K562 (cell line): ENCODE results near the gene CCNQ. TPM values are rescaled to one million over a fixed set of nuclear protein-coding genes. Genes with fewer than 3 reads are reported as not detected.

Experiments used
- ATAC-seq: fragments of 200-7000 bp; cut with Tn5 transposase; 3 replicates; pipeline ENCODE4 v1.9.1; 2020; ENCODE audit warnings: moderate library complexity
- BruUV-seq: library from RNA; stranded (reverse); fragments of 400-500 nt; replicated peaks from 2 replicates; lab custom pipeline; 2021; lab: Mats Ljungman, UMichigan
- CTCF ChIA-PET: fragments of 300-600 bp; formaldehyde crosslinking; extraction: SDS; loops from one replicate; lab custom pipeline; 2021; ENCODE audit warnings: low intra/inter-chr PET ratio; lab: Yijun Ruan, JAX
- POLR2A ChIA-PET: fragments of 300-600, 350-650 bp; sonication (Branson Sonifier 250); formaldehyde crosslinking; extraction: SDS; loops from one replicate; lab custom pipeline; 2021; ENCODE audit warnings: antibody characterized with exemption, inconsistent platforms; lab: Yijun Ruan, JAX
- DNase-seq, 4 experiments: peaks; one replicate each; pipeline versions ENCODE4 v3.0.0 to v3.0.0-alpha.2; 2011 to 2018; ENCODE audit warnings: low spot score in 3 of 4, mixed read lengths in 3 of 4; ENCODE audit errors: extremely low read depth in 1 of 4
- FAIRE-seq: peaks from 2 replicates; lab custom pipeline; 2011; peaks lifted over from hg19 to GRCh38; lab: Jason Lieb, UNC
- H2AFZ ChIP-seq: 2 replicates; pipeline ENCODE4 v1.6.0; 2011; ENCODE audit warnings: low read depth, low read length, control low read depth, inconsistent platforms
- H3K27ac ChIP-seq: fragments of 200-600 bp; 3 replicates; pipeline ENCODE4 v1.8.0; 2011; ENCODE audit warnings: low read depth, mild to moderate bottlenecking, control low read depth, inconsistent platforms, low read length, moderate library complexity, mixed read lengths; ENCODE audit errors: extremely low read depth
- H3K27me3 ChIP-seq, 2 experiments: fragments of 300-600 bp in 1 of 2; 2 replicates in 1 of 2; 3 replicates in 1 of 2; pipeline versions ENCODE4 v1.6.0 to v1.8.0; 2011; ENCODE audit warnings: inconsistent platforms in 2 of 2, low read length in 2 of 2, mild to moderate bottlenecking in 1 of 2, mixed read lengths in 1 of 2, moderate library complexity in 1 of 2; ENCODE audit not compliant: control insufficient read depth in 2 of 2, insufficient read depth in 2 of 2
- H3K36me3 ChIP-seq: fragments of 300-600 bp; 3 replicates; pipeline ENCODE4 v1.8.0; 2011; ENCODE audit warnings: mild to moderate bottlenecking, low read length, inconsistent platforms; ENCODE audit not compliant: control insufficient read depth, insufficient read depth
- H3K4me1 ChIP-seq, 2 experiments: fragments of 200-600 bp in 1 of 2; replicated peaks in 1 of 2; 2 replicates in 1 of 2; 3 replicates in 1 of 2; pipeline versions ENCODE4 v1.5.1 to v1.8.0; 2011; ENCODE audit warnings: inconsistent platforms in 2 of 2, low read length in 2 of 2, mild to moderate bottlenecking in 1 of 2, mixed read lengths in 1 of 2, moderate library complexity in 1 of 2; ENCODE audit not compliant: control insufficient read depth in 2 of 2, insufficient read depth in 2 of 2
- H3K4me2 ChIP-seq: 2 replicates; pipeline ENCODE4 v1.6.1; 2011; ENCODE audit warnings: low read length, control low read depth, inconsistent platforms, mixed read lengths; ENCODE audit not compliant: insufficient read depth
- H3K4me3 ChIP-seq: fragments of 200-600 bp; sonication (generic), shearing (Covaris generic); 2 replicates; pipeline ENCODE4 v1.5.1; 2016; ENCODE audit warnings: control low read depth, inconsistent platforms
- H3K79me2 ChIP-seq: fragments of 200-600 bp; 3 replicates; pipeline ENCODE4 v1.8.0; 2011; ENCODE audit warnings: low read length, inconsistent platforms; ENCODE audit not compliant: control insufficient read depth, insufficient read depth
- H3K9ac ChIP-seq, 2 experiments: 2 replicates each; pipeline versions ENCODE4 v1.6.0 to v1.6.1; 2011; ENCODE audit warnings: low read depth in 2 of 2, low read length in 2 of 2, control low read depth in 1 of 2, inconsistent platforms in 1 of 2, mild to moderate bottlenecking in 1 of 2, mixed read lengths in 1 of 2; ENCODE audit not compliant: insufficient read depth in 1 of 2
- H3K9me1 ChIP-seq: one replicate; pipeline ENCODE4 v1.6.0; 2011; ENCODE audit warnings: inconsistent platforms, mild to moderate bottlenecking, low read length, moderate library complexity; ENCODE audit not compliant: control insufficient read depth, insufficient read depth
- H3K9me3 ChIP-seq: replicated peaks from 2 replicates; pipeline ENCODE4 v1.5.1; 2011; ENCODE audit warnings: low read depth, low read length, inconsistent platforms; ENCODE audit not compliant: control insufficient read depth, insufficient read depth
- H4K20me1 ChIP-seq: replicated peaks from 2 replicates; pipeline ENCODE4 v1.6.1; 2011; ENCODE audit warnings: low read length, inconsistent platforms, mixed read lengths; ENCODE audit not compliant: control insufficient read depth, insufficient read depth
- BHLHE40 ChIP-seq: IDR thresholded peaks from 2 replicates; pipeline ENCODE4 v1.6.1; 2011; ENCODE audit warnings: low read length, improper control_type of control experiment
- FIP1L1 ChIP-seq: fragments of 200-400 bp; formaldehyde crosslinking; IDR thresholded peaks from 2 replicates; pipeline ENCODE4 v1.6.1; 2018; ENCODE audit warnings: mild to moderate bottlenecking, low read depth, low read length; ENCODE audit not compliant: poor library complexity, severe bottlenecking
- HMG20B ChIP-seq: fragments of 250-450 bp; sonication (Bioruptor Pico); IDR thresholded peaks from 2 replicates; pipeline ENCODE4 v1.5.0; 2021; ENCODE audit warnings: mild to moderate bottlenecking
- KDM5B ChIP-seq: fragments of 200-600 bp; sonication (generic); IDR thresholded peaks from 2 replicates; pipeline ENCODE4 v1.6.1; 2012; ENCODE audit warnings: low read depth, mild to moderate bottlenecking, moderate library complexity, low read length, control low read depth, inconsistent platforms; ENCODE audit not compliant: insufficient replicate concordance
- MEF2A ChIP-seq: IDR thresholded peaks from 2 replicates; pipeline ENCODE4 v1.6.1; 2011; ENCODE audit warnings: low read depth, mild to moderate bottlenecking, low read length, moderate library complexity; ENCODE audit not compliant: control insufficient read depth
- NCOA6 ChIP-seq: fragments of 450-650 bp; IDR thresholded peaks from 2 replicates; pipeline ENCODE4 v1.6.1; 2017; ENCODE audit warnings: mild to moderate bottlenecking
- POLR2AphosphoS5 ChIP-seq: IDR thresholded peaks from 2 replicates; pipeline ENCODE4 v1.6.1; 2011; ENCODE audit warnings: mild to moderate bottlenecking, low read depth, low read length, moderate library complexity; ENCODE audit not compliant: control insufficient read depth, insufficient read depth
- POLR3A ChIP-seq: IDR thresholded peaks from 2 replicates; pipeline ENCODE4 v1.6.1; 2011; ENCODE audit warnings: borderline replicate concordance, mild to moderate bottlenecking, moderate library complexity; ENCODE audit not compliant: insufficient read length, insufficient read depth; ENCODE audit errors: extremely low read depth
- RBFOX2 ChIP-seq: fragments of 200-400 bp; formaldehyde crosslinking; IDR thresholded peaks from 2 replicates; pipeline ENCODE4 v1.6.1; 2017; ENCODE audit warnings: low read depth, mild to moderate bottlenecking, low read length, moderate library complexity
- SIX5 ChIP-seq, 2 experiments: IDR thresholded peaks; 2 replicates each; pipeline ENCODE4 v1.6.1; 2011; ENCODE audit warnings: low read length in 2 of 2, borderline replicate concordance in 1 of 2, low read depth in 1 of 2, mild to moderate bottlenecking in 1 of 2, moderate library complexity in 1 of 2; ENCODE audit not compliant: insufficient read depth in 1 of 2
- TAF15 ChIP-seq: fragments of 200-400 bp; formaldehyde crosslinking; IDR thresholded peaks from 2 replicates; pipeline ENCODE4 v1.6.1; 2017; ENCODE audit warnings: mild to moderate bottlenecking, low read depth, low read length, moderate library complexity
- THRAP3 ChIP-seq: fragments of 450-650 bp; IDR thresholded peaks from 2 replicates; pipeline ENCODE4 v1.6.1; 2016; ENCODE audit warnings: mild to moderate bottlenecking, inconsistent platforms, borderline replicate concordance
- ZNF197 ChIP-seq: fragments of 200-800 bp; sonication (Bioruptor generic); IDR thresholded peaks from 2 replicates; pipeline ENCODE4 v1.6.1; 2016; ENCODE audit warnings: low read depth, missing genetic modification characterization, missing compliant biosample characterization
- ZNF253 ChIP-seq: fragments of 250-450 bp; sonication (Bioruptor Pico); conservative IDR thresholded peaks from 2 replicates; pipeline ENCODE4 v1.6.1; 2021; ENCODE audit warnings: mild to moderate bottlenecking
- ZNF785 ChIP-seq: fragments of 250-450 bp; sonication (Bioruptor Pico); IDR thresholded peaks from 2 replicates; pipeline ENCODE4 v1.4.0; 2020; ENCODE audit warnings: mild to moderate bottlenecking
- WGBS: fragments of 100-300 bp; shearing (Covaris generic); methylation state at CpG from one replicate; pipeline ENCODE4 v1.1.6; 2016; ENCODE audit warnings: low coverage, mixed read lengths; ENCODE audit not compliant: insufficient coverage; ENCODE audit errors: missing lambda C conversion rate; 5-methylcytosine and 5-hydroxymethylcytosine counted together
- in situ Hi-C: fragments of 300-500 bp; cut with MboI; formaldehyde crosslinking; loops from 4 replicates; pipeline ENCODE4 v1.15.0; 2018; ENCODE audit warnings: inconsistent platforms, mixed read lengths
- intact Hi-C: fragments of 100-400 bp; cut with micrococcal nuclease; formaldehyde crosslinking; loops from 2 replicates; pipeline ENCODE4 v1.14.2; 2022
- polyA plus RNA-seq, 8 experiments: library from polyadenylated mRNA; depleted of rRNA in 4 of 8; stranded (reverse) in 5 of 8; unstranded in 3 of 8; fragments of >200 nt; fragmentation: Nextera tagmentation in 2 of 8; fragmentation: Illumina TruSeq in 1 of 8; extraction: Ambion mirVana in 2 of 8; extraction: Trizol in 1 of 8; gene quantifications; 2 replicates each; pipeline versions ENCODE4 v1.2.1 to v1.2.3, GENCODE V29; 2011 to 2014; ENCODE audit warnings: inconsistent platforms in 1 of 8, missing spikeins in 1 of 8
- total RNA-seq, 7 experiments: library from RNA; depleted of rRNA in 6 of 7; stranded (reverse); fragments of >200 nt in 6 of 7; fragmentation: Illumina TruSeq in 2 of 7; extraction: Trizol in 2 of 7; gene quantifications; 2 replicates each; pipeline versions ENCODE4 v1.2.1 to v1.2.3, GENCODE V29; 2011 to 2021; ENCODE audit warnings: low replicate concordance in 1 of 7
- TF ChIP-seq, protein P1 (sequence below): fragments of 250-450 bp; sonication (Bioruptor Pico); IDR thresholded peaks from 2 replicates; pipeline ENCODE4 v1.4.0; 2020; ENCODE audit warnings: mild to moderate bottlenecking, moderate library complexity
- TF ChIP-seq, protein P2 (sequence below): fragments of 450-650 bp; IDR thresholded peaks from 2 replicates; pipeline ENCODE4 v1.6.1; 2016; ENCODE audit warnings: missing biosample characterization, missing genetic modification characterization
- TF ChIP-seq, protein P3 (sequence below): fragments of 450-650 bp; IDR thresholded peaks from 2 replicates; pipeline ENCODE4 v1.6.1; 2018; ENCODE audit warnings: mild to moderate bottlenecking, low read depth; ENCODE audit not compliant: partially characterized antibody

CCNQ gene
- total and polyA plus RNA-seq, 9 of the 15 experiments (the other 6 are each of a cell fraction or from before 2014, with no cell fraction given), result 0.92 to 53.8 (median 25.3) TPM

DNA sequence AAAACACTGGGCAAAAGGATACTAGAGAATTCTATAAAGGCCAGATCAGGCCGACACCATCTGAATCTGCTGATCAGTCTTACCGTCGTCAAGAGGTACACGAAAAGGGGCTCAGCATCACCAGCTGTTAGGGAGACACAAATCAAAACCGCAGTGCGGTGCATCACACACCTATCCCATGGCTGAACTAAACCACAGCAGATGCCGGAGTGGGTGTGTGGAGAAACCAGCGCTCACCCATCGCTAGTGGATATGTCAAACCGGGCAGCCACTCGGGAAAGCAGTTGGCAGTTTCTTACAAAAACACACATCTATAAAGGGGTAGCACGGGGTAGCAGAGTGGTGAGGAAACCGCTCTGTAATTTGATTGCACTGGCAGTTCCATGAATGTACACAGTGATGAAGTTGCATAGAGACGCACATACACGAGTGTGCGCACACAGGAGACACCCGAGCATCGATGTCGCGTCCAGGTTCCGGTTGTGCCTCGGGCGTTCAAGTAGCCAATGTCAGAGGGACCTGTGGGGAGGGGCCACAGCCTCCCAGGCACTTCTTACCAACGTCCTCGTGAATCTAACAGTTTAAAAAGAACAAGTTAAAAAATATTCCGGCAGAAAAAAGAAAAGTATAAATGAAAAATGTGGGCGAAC is 23.1 kb upstream of the CCNQ start:
- ChIA-PET POLR2A (interaction anchor here (0.6 kb wide), 1 partner anchor 16 kb away, joined by 4 read pairs; no protein-coding TSS in a partner anchor), CTCF (no interaction called here)
- no peak overlapping the region for H3K4me2 ChIP-seq
- TF ChIP-seq SIX5 (IDR thresholded peaks at IDR 0.05; ENCODE audit: borderline replicate concordance in 1 of 2, insufficient read depth in 1 of 2, low read depth in 1 of 2, low read length in 2 of 2) (no peak), NCOA6 (no peak), THRAP3 (no peak), ZNF785 (CRISPR knock-in tag) (no peak), POLR2AphosphoS5 (no peak), TAF15 (no peak), RBFOX2 (no peak), ZNF197 (CRISPR knock-in tag) (no peak), MEF2A (no peak), POLR3A (no peak), BHLHE40 (no peak), HMG20B (CRISPR knock-in tag) (no peak), FIP1L1 (no peak), ZNF253 (CRISPR knock-in tag) (no peak), KDM5B (no peak)
- TF ChIP-seq, protein P1, sequence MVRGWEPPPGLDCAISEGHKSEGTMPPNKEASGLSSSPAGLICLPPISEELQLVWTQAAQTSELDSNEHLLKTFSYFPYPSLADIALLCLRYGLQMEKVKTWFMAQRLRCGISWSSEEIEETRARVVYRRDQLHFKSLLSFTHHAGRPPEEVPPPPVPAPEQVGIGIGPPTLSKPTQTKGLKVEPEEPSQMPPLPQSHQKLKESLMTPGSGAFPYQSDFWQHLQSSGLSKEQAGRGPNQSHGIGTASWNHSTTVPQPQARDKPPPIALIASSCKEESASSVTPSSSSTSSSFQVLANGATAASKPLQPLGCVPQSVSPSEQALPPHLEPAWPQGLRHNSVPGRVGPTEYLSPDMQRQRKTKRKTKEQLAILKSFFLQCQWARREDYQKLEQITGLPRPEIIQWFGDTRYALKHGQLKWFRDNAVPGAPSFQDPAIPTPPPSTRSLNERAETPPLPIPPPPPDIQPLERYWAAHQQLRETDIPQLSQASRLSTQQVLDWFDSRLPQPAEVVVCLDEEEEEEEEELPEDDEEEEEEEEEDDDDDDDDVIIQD, result no peak
- TF ChIP-seq, protein P2, sequence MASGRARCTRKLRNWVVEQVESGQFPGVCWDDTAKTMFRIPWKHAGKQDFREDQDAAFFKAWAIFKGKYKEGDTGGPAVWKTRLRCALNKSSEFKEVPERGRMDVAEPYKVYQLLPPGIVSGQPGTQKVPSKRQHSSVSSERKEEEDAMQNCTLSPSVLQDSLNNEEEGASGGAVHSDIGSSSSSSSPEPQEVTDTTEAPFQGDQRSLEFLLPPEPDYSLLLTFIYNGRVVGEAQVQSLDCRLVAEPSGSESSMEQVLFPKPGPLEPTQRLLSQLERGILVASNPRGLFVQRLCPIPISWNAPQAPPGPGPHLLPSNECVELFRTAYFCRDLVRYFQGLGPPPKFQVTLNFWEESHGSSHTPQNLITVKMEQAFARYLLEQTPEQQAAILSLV (tag), result no peak
- TF ChIP-seq, protein P3, sequence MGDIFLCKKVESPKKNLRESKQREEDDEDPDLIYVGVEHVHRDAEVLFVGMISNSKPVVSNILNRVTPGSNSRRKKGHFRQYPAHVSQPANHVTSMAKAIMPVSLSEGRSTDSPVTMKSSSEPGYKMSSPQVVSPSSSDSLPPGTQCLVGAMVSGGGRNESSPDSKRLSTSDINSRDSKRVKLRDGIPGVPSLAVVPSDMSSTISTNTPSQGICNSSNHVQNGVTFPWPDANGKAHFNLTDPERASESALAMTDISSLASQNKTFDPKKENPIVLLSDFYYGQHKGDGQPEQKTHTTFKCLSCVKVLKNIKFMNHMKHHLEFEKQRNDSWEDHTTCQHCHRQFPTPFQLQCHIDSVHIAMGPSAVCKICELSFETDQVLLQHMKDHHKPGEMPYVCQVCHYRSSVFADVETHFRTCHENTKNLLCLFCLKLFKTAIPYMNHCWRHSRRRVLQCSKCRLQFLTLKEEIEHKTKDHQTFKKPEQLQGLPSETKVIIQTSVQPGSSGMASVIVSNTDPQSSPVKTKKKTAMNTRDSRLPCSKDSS, result no peak

More for the DNA sequence above, 23.1 kb upstream of the CCNQ start:
- ATAC-seq, result no peak
- WGBS, result 37% methylated on average over 27 of the region's 27 CpGs
- H3K36me3 ChIP-seq, result no peaks in the 10 kb centered on the region
- H3K27ac ChIP-seq, result no peak overlapping the region
- H3K79me2 ChIP-seq, result no peaks in the 10 kb centered on the region
- no peaks in the 10 kb centered on the region for H3K9me3 ChIP-seq
- intact Hi-C loops (no loop called here), in situ Hi-C loops (no loop called here)
- no peak overlapping the region for H2AFZ ChIP-seq
- no peaks in the 10 kb centered on the region for H3K9me1 ChIP-seq
- H3K27me3 ChIP-seq, result peaks cover 19 to 52% of the 10 kb centered on the region in 2 experiments; a peak in 4 of 5 replicates
- FAIRE-seq, result no peak
- peaks cover 7% of the 10 kb centered on the region; the same call in 1 of the 2 replicates for H4K20me1 ChIP-seq
- no peak for DNase-seq
- H3K4me1 ChIP-seq, result peaks cover 0 to 12% of the 10 kb centered on the region in 2 experiments; a peak in 2 of 5 replicates
- BruUV-seq, result no TSS peak
- H3K4me3 ChIP-seq, result no peak overlapping the region
- no peak overlapping the region for H3K9ac ChIP-seq
